ENCODE measurements around the gene MATCAP1. TPM values are rescaled to one million over a fixed set of nuclear protein-coding genes. Genes with fewer than 3 reads are reported as not detected.

MATCAP1 gene
- total RNA-seq, 2 experiments from 2014 or later, result 9.7 to 10.6 TPM

GRCh38 chr16:67170168-67170948 is 13.4 kb downstream of the MATCAP1 start, which contains the start of gene NOL3:
Gene NOL3, plus strand, starts transcription at chr16:67170538.
- H3K27ac ChIP-seq (ENCODE audit: low read depth in 1 of 2, low read length in 2 of 2), result no peak within 1 kb of the TSS
- peaks cover 51% of the 10 kb centered on the region for H3K4me1 ChIP-seq (ENCODE audit: insufficient read depth, low read length)
- no peak for TF ChIP-seq CTCF (IDR thresholded peaks at IDR 0.05)
- peaks cover 0 to 16% of the 10 kb centered on the region in 2 experiments for H3K9me3 ChIP-seq (ENCODE audit: control insufficient read depth in 1 of 2, insufficient read depth in 1 of 2, low read length in 2 of 2)
- DNase-seq (peak in 4 of 14 experiments; percentile 29 to 59 (median 46)), ATAC-seq (ENCODE audit: poor library complexity) (no peak)
- peak within 1 kb of the TSS; percentile 19 for H3K4me3 ChIP-seq (ENCODE audit: low read length)
- Mint-ChIP-seq H3K4me1 (ENCODE audit: low read depth) (peaks cover 40% of the 10 kb centered on the region), H3K36me3 (ENCODE audit: low read depth) (no peaks in the 10 kb centered on the region), H3K27ac (no peak within 1 kb of the TSS), H3K9me3 (no peaks in the 10 kb centered on the region), H3K27me3 (peaks cover 85% of the 10 kb centered on the region), H3K4me3 (peak within 1 kb of the TSS; percentile 62)
- intact Hi-C loops (cut with DNase I, micrococcal nuclease), result no loop called here
- peaks cover 66 to 69% of the 10 kb centered on the region in 2 experiments for H3K27me3 ChIP-seq (ENCODE audit: control insufficient read depth in 1 of 2, insufficient read depth in 2 of 2, low read length in 2 of 2)
- no peaks in the 10 kb centered on the region for H3K36me3 ChIP-seq (ENCODE audit: insufficient read depth, low read length)
- ChIA-PET CTCF (interaction anchor here (0.6 to 1.9 kb wide), 4 partner anchors 15 to 189 kb away, joined by 3 to 7 read pairs (median 3); no protein-coding TSS in a partner anchor), POLR2A (interaction anchor here (1.6 to 2.5 kb wide), 2 partner anchors 10 to 13 kb away, joined by 3 to 16 read pairs; partner anchors contain the start of genes FBXL8 and TRADD)

- Histone ChIP-seq H3K27ac (ENCODE audit: low read depth in 1 of 2, low read length in 2 of 2) (no peak overlapping the region), H3K4me1 (ENCODE audit: insufficient read depth, low read length) (peaks cover 51% of the 10 kb centered on the region), H3K36me3 (ENCODE audit: insufficient read depth, low read length) (no peaks in the 10 kb centered on the region), H3K4me3 (ENCODE audit: low read length) (peak overlapping the region; percentile 19), H3K27me3 (ENCODE audit: control insufficient read depth in 1 of 2, insufficient read depth in 2 of 2, low read length in 2 of 2) (peaks cover 70 to 75% of the 10 kb centered on the region in 2 experiments), H3K9me3 (ENCODE audit: control insufficient read depth in 1 of 2, insufficient read depth in 1 of 2, low read length in 2 of 2) (peaks cover 0 to 23% of the 10 kb centered on the region in 2 experiments)
- peaks cover 46% of the 10 kb centered on the region for H3K4me1 Mint-ChIP-seq (ENCODE audit: low read depth)
- no peaks in the 10 kb centered on the region for H3K9me3 Mint-ChIP-seq
- peak overlapping the region; percentile 62 for H3K4me3 Mint-ChIP-seq
- POLR2A ChIA-PET, result interaction anchor here (1.6 to 2.5 kb wide), 2 partner anchors 10 to 12 kb away, joined by 3 to 16 read pairs; partner anchors contain the start of genes FBXL8 and TRADD
- H3K27me3 Mint-ChIP-seq, result peaks cover 88% of the 10 kb centered on the region
- CTCF ChIA-PET, result interaction anchor here (0.7 to 1.9 kb wide), 4 partner anchors 14 to 188 kb away, joined by 3 to 7 read pairs (median 3); no protein-coding TSS in a partner anchor
- TF ChIP-seq CTCF (IDR thresholded peaks at IDR 0.05), result peak; percentile 44
- H3K36me3 Mint-ChIP-seq (ENCODE audit: low read depth), result no peaks in the 10 kb centered on the region
- ATAC-seq (ENCODE audit: poor library complexity), result no peak
- DNase-seq, result peak in 4 of 14 experiments; percentile 38 to 62 (median 59)
- H3K27ac Mint-ChIP-seq, result no peak overlapping the region
- intact Hi-C loops (cut with DNase I, micrococcal nuclease), result loop anchor here in 1 of 2 experiments (2.0 kb wide), 1 partner anchor 27 kb away; no protein-coding TSS in a partner anchor
These were observed 14.1 kb downstream of the MATCAP1 start for GRCh38 chr16:67169642-67170167.

- Mint-ChIP-seq H3K9me3 (no peaks in the 10 kb centered on the region), H3K4me1 (ENCODE audit: low read depth) (peaks cover 44% of the 10 kb centered on the region), H3K27me3 (peaks cover 90% of the 10 kb centered on the region), H3K27ac (no peak overlapping the region), H3K36me3 (ENCODE audit: low read depth) (no peaks in the 10 kb centered on the region), H3K4me3 (no peak overlapping the region)
- no peak for DNase-seq
- no peak overlapping the region for H3K4me3 ChIP-seq (ENCODE audit: low read length)
- no peak for ATAC-seq (ENCODE audit: poor library complexity)
- H3K27me3 ChIP-seq (ENCODE audit: control insufficient read depth in 1 of 2, insufficient read depth in 2 of 2, low read length in 2 of 2), result peaks cover 71 to 80% of the 10 kb centered on the region in 2 experiments
- TF ChIP-seq CTCF (IDR thresholded peaks at IDR 0.05), result no peak
- H3K9me3 ChIP-seq (ENCODE audit: control insufficient read depth in 1 of 2, insufficient read depth in 1 of 2, low read length in 2 of 2), result peaks cover 0 to 26% of the 10 kb centered on the region in 2 experiments
- peaks cover 50% of the 10 kb centered on the region for H3K4me1 ChIP-seq (ENCODE audit: insufficient read depth, low read length)
- ChIA-PET POLR2A (interaction anchor here (1.6 to 2.5 kb wide), 2 partner anchors 9 to 11 kb away, joined by 3 to 16 read pairs; partner anchors contain the start of genes FBXL8 and TRADD), CTCF (interaction anchor here (0.7 to 1.9 kb wide), 2 partner anchors 14 to 156 kb away, joined by 3 to 7 read pairs; no protein-coding TSS in a partner anchor)
- no peaks in the 10 kb centered on the region for H3K36me3 ChIP-seq (ENCODE audit: insufficient read depth, low read length)
- no peak overlapping the region for H3K27ac ChIP-seq (ENCODE audit: low read depth in 1 of 2, low read length in 2 of 2)
- intact Hi-C loops (cut with DNase I, micrococcal nuclease), result loop anchor here in 1 of 2 experiments (2.0 kb wide), 1 partner anchor 26 kb away; no protein-coding TSS in a partner anchor
These were observed 14.7 kb downstream of the MATCAP1 start for GRCh38 chr16:67169011-67169451.

Measured in CD4-positive, alpha-beta T cell (primary cell).